HEK293 (cell line): Measurements from ENCODE around the gene MRPL21.

Source experiments
- CTCF ChIA-PET: fragments of 350-600 bp; formaldehyde crosslinking; extraction: SDS; loops from one replicate; lab custom pipeline; 2021; ENCODE audit warnings: antibody characterized with exemption; lab: Yijun Ruan, JAX
- POLR2A ChIA-PET: fragments of 300-600 bp; formaldehyde crosslinking; extraction: SDS; loops from one replicate; lab custom pipeline; 2020; ENCODE audit warnings: antibody characterized with exemption, inconsistent platforms; lab: Yijun Ruan, JAX
- H3K27ac ChIP-seq: fragments of 200-500 bp; sonication (Bioruptor generic); 2 replicates; pipeline ENCODE4 v1.5.1; 2014; ENCODE audit warnings: low read depth, low read length, control low read depth, inconsistent platforms; ENCODE audit errors: extremely low read depth
- H3K36me3 ChIP-seq, 2 experiments: fragments of 200-500 bp in 1 of 2; sonication (Bioruptor generic) in 1 of 2; 1 replicate in 1 of 2; 2 replicates in 1 of 2; pipeline ENCODE4 v1.5.1; 2014 to 2017; ENCODE audit warnings: inconsistent platforms in 2 of 2, low read length in 2 of 2; ENCODE audit not compliant: control insufficient read depth in 2 of 2, insufficient read depth in 1 of 2
- H3K4me1 ChIP-seq: fragments of 200-500 bp; sonication (Bioruptor generic); 2 replicates; pipeline ENCODE4 v1.5.1; 2014; ENCODE audit warnings: mild to moderate bottlenecking, low read length, inconsistent platforms; ENCODE audit not compliant: control insufficient read depth, insufficient read depth
- H3K4me3 ChIP-seq: 2 replicates; pipeline ENCODE4 v1.5.1; 2011; ENCODE audit warnings: low read depth, mild to moderate bottlenecking, control low read depth, low read length, moderate library complexity
- H3K9me3 ChIP-seq: fragments of 200-500 bp; sonication (Bioruptor generic); 2 replicates; pipeline ENCODE4 v1.5.1; 2014; ENCODE audit warnings: low read depth, low read length, inconsistent platforms; ENCODE audit not compliant: control insufficient read depth, insufficient read depth
- BCL11A ChIP-seq: fragments of 450-650 bp; formaldehyde crosslinking; IDR thresholded peaks from 2 replicates; pipeline ENCODE4 v1.5.1; 2016; ENCODE audit warnings: low read depth, missing biosample characterization, missing genetic modification characterization
- GLIS2 ChIP-seq: fragments of 450-650 bp; formaldehyde crosslinking; IDR thresholded peaks from 2 replicates; pipeline ENCODE4 v1.5.1; 2016; ENCODE audit warnings: missing biosample characterization, missing genetic modification characterization
- SP2 ChIP-seq: fragments of 450-650 bp; formaldehyde crosslinking; IDR thresholded peaks from 2 replicates; pipeline ENCODE4 v1.5.1; 2016; ENCODE audit warnings: missing biosample characterization, missing genetic modification characterization
- ZBTB20 ChIP-seq: fragments of 450-650 bp; formaldehyde crosslinking; IDR thresholded peaks from 2 replicates; pipeline ENCODE4 v1.5.1; 2016; ENCODE audit warnings: missing biosample characterization, missing genetic modification characterization
- ZBTB7A ChIP-seq: fragments of 450-650 bp; formaldehyde crosslinking; IDR thresholded peaks from 2 replicates; pipeline ENCODE4 v1.5.1; 2016; ENCODE audit warnings: low read depth, missing biosample characterization, missing genetic modification characterization
- ZIC2 ChIP-seq: fragments of 450-650 bp; formaldehyde crosslinking; IDR thresholded peaks from 2 replicates; pipeline ENCODE4 v1.5.1; 2016; ENCODE audit warnings: missing biosample characterization, missing genetic modification characterization
- ZNF112 ChIP-seq: fragments of 450-650 bp; formaldehyde crosslinking; IDR thresholded peaks from 2 replicates; pipeline ENCODE4 v1.5.0; 2017; ENCODE audit warnings: missing biosample characterization, missing genetic modification characterization
- ZNF133 ChIP-seq: fragments of 450-650 bp; formaldehyde crosslinking; IDR thresholded peaks from 2 replicates; pipeline ENCODE4 v1.5.1; 2016; ENCODE audit warnings: missing biosample characterization, missing genetic modification characterization
- ZNF16 ChIP-seq: fragments of 450-650 bp; formaldehyde crosslinking; IDR thresholded peaks from 2 replicates; pipeline ENCODE4 v1.5.1; 2016; ENCODE audit warnings: low read depth, missing biosample characterization, missing genetic modification characterization
- ZNF2 ChIP-seq: fragments of 450-650 bp; formaldehyde crosslinking; IDR thresholded peaks from 2 replicates; pipeline ENCODE4 v1.5.1; 2016; ENCODE audit warnings: missing biosample characterization, missing genetic modification characterization
- ZNF221 ChIP-seq: fragments of 450-650 bp; formaldehyde crosslinking; IDR thresholded peaks from 2 replicates; pipeline ENCODE4 v1.5.1; 2017; ENCODE audit warnings: missing biosample characterization, missing genetic modification characterization, borderline replicate concordance
- ZNF223 ChIP-seq: fragments of 450-650 bp; formaldehyde crosslinking; IDR thresholded peaks from 2 replicates; pipeline ENCODE4 v1.5.1; 2016; ENCODE audit warnings: missing biosample characterization, missing genetic modification characterization
- ZNF324 ChIP-seq: fragments of 450-650 bp; formaldehyde crosslinking; IDR thresholded peaks from 2 replicates; pipeline ENCODE4 v1.5.1; 2016; ENCODE audit warnings: missing biosample characterization, missing genetic modification characterization
- ZNF335 ChIP-seq: fragments of 450-650 bp; formaldehyde crosslinking; conservative IDR thresholded peaks from 2 replicates; pipeline ENCODE4 v1.5.1; 2016; ENCODE audit warnings: missing biosample characterization, missing genetic modification characterization
- ZNF423 ChIP-seq: fragments of 450-650 bp; formaldehyde crosslinking; IDR thresholded peaks from 2 replicates; pipeline ENCODE4 v1.5.1; 2016; ENCODE audit warnings: missing biosample characterization, missing genetic modification characterization
- ZNF501 ChIP-seq: fragments of 450-650 bp; formaldehyde crosslinking; IDR thresholded peaks from 2 replicates; pipeline ENCODE4 v1.5.1; 2016; ENCODE audit warnings: missing biosample characterization, missing genetic modification characterization
- ZNF510 ChIP-seq: fragments of 450-650 bp; formaldehyde crosslinking; IDR thresholded peaks from 2 replicates; pipeline ENCODE4 v1.5.1; 2018; ENCODE audit warnings: mild to moderate bottlenecking, missing genetic modification characterization, missing biosample characterization; ENCODE audit not compliant: insufficient replicate concordance
- ZNF621 ChIP-seq: fragments of 450-650 bp; formaldehyde crosslinking; IDR thresholded peaks from 2 replicates; pipeline ENCODE4 v1.5.1; 2017; ENCODE audit warnings: missing biosample characterization, missing genetic modification characterization
- ZNF76 ChIP-seq: fragments of 450-650 bp; formaldehyde crosslinking; IDR thresholded peaks from 2 replicates; pipeline ENCODE4; 2016; ENCODE audit warnings: low read depth, missing biosample characterization, missing genetic modification characterization, borderline replicate concordance
- ZNF776 ChIP-seq: fragments of 450-650 bp; formaldehyde crosslinking; IDR thresholded peaks from 2 replicates; pipeline ENCODE4 v1.5.0; 2017; ENCODE audit warnings: missing biosample characterization, missing genetic modification characterization, borderline replicate concordance
- ZNF785 ChIP-seq: fragments of 450-650 bp; formaldehyde crosslinking; IDR thresholded peaks from 2 replicates; pipeline ENCODE4 v1.5.1; 2016; ENCODE audit warnings: missing biosample characterization, missing genetic modification characterization
- ZSCAN23 ChIP-seq: fragments of 450-650 bp; formaldehyde crosslinking; IDR thresholded peaks from 2 replicates; pipeline ENCODE4 v1.5.1; 2016; ENCODE audit warnings: missing biosample characterization, missing genetic modification characterization
- TF ChIP-seq, protein P1 (sequence below): fragments of 450-650 bp; formaldehyde crosslinking; IDR thresholded peaks from 2 replicates; pipeline ENCODE4 v1.5.1; 2016; ENCODE audit warnings: missing biosample characterization, missing genetic modification characterization
- TF ChIP-seq, protein P2 (sequence below): fragments of 450-650 bp; formaldehyde crosslinking; IDR thresholded peaks from 2 replicates; pipeline ENCODE4 v1.5.1; 2017; ENCODE audit warnings: missing biosample characterization, missing genetic modification characterization

Gene MRPL21

DNA sequence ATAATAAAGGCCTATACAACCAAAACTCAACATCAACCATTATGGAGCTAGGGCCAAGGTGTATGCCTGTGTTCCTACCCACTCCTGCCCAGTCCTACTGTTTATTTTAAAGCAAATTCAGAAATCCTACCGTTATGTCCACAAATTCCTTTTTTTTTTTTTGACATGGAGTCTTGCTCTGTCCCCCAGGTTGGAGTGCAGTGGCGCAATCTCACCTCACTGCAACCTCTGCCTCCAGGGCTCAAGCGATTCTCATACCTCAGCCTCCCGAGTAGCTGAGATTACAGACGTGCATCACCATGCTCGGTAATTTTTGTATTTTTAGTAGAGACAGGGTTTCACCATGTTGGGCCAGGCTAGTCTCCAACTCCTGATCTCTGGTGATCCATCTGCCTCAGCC lies 58.8 kb downstream of the MRPL21 start:
- no peak overlapping the region for H3K4me3 ChIP-seq

DNA sequence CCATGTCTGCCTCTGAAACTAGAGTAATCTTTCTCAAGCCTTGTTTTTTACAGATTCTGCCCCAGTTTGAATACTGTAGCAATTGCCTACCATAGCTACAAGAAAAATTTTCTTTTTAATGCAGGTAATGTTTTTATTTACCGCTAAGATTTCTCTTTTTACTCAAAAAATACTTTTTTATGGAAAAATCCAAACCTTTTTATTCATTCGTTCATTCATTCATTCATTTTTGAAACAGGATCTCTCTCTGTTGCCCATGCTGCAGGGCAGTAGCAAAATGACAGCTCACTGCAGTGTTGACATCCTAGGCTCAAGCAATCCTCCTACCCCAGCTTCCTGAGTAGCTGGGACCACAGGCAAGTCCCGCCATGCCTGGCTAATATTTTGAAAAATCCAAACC lies 59.3 kb downstream of the MRPL21 start:
- ChIA-PET CTCF (interaction anchor here (0.6 to 0.7 kb wide), 3 partner anchors 22 to 143 kb away, joined by 3 read pairs; no protein-coding TSS in a partner anchor), POLR2A (no interaction called here)

More for the DNA sequence above, 58.8 kb downstream of the MRPL21 start:
- Histone ChIP-seq H3K27ac (no peak overlapping the region), H3K4me1 (no peaks in the 10 kb centered on the region), H3K9me3 (no peaks in the 10 kb centered on the region), H3K36me3 (no peaks in the 10 kb centered on the region)
- ChIA-PET CTCF (interaction anchor here (0.6 to 0.7 kb wide), 2 partner anchors 21 to 143 kb away, joined by 3 read pairs; no protein-coding TSS in a partner anchor), POLR2A (no interaction called here)
- TF ChIP-seq ZNF785 (tag by site-specific recombination) (no peak), ZNF501 (no peak), ZNF221 (tag by site-specific recombination) (no peak), ZNF16 (tag by site-specific recombination) (no peak), ZNF621 (tag by site-specific recombination) (no peak), SP2 (tag by site-specific recombination) (no peak), ZSCAN23 (tag by site-specific recombination) (no peak), BCL11A (tag by site-specific recombination) (no peak), ZNF133 (tag by site-specific recombination) (no peak), ZNF223 (tag by site-specific recombination) (no peak), ZNF776 (no peak), ZBTB7A (no peak)

DNA sequence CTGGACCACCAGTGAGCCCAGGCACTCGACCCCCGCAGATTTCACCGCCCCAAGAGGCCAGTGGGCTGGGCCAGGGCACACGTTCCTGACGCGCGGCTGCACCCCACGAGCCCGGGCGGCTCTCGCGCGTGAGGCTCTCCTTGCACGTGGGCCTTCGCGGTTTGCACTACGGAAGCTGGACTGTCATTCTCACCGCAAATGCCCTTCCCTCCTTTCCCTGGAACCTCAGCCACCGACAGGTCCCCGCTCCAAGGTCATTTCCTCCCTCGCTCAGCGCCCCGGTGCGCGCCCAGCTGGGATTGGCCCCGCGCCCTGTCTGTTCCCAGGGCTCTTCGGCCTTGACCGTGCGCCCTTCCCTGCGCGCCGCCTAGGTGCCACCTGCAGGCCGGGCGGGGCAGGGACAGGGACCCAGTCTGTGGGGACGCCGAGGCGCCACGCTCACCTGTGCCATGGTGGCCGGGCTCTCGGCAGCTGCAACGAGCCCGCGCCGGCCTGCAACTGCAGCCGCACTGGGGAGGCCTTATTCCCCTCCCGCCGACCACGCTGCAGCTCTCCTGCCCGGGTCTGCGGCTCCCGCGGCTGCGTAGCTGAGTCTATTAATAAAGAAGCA lies 59.8 kb downstream of the MRPL21 start:
- Histone ChIP-seq H3K9me3 (no peaks in the 10 kb centered on the region), H3K4me3 (0 out of 2 replicates have a peak overlapping the region, but pooled peaks have one; percentile 5), H3K36me3 (no peaks in the 10 kb centered on the region), H3K4me1 (peaks cover under 1% of the 10 kb centered on the region; the same call in 1 of the 2 replicates), H3K27ac (no peak overlapping the region)
- POLR2A ChIA-PET = no interaction called here
- CTCF ChIA-PET = interaction anchor here (0.5 to 0.6 kb wide), 2 partner anchors 26 to 107 kb away, joined by 3 to 5 read pairs; no protein-coding TSS in a partner anchor
- TF ChIP-seq ZNF2 (tag by site-specific recombination) (0 out of 2 replicates have a peak, but pooled peaks have one; percentile 36), ZNF112 (tag by site-specific recombination) (no peak), ZNF423 (tag by site-specific recombination) (peak; percentile 45; the same call in 1 of the 2 replicates), ZSCAN23 (tag by site-specific recombination) (no peak), ZBTB20 (tag by site-specific recombination) (peak; percentile 58; the same call in 1 of the 2 replicates), ZIC2 (peak; percentile 71), GLIS2 (tag by site-specific recombination) (peak; percentile 25; the same call in 1 of the 2 replicates), ZNF324 (tag by site-specific recombination) (0 out of 2 replicates have a peak, but pooled peaks have one; percentile 36)
- TF ChIP-seq, protein P1, sequence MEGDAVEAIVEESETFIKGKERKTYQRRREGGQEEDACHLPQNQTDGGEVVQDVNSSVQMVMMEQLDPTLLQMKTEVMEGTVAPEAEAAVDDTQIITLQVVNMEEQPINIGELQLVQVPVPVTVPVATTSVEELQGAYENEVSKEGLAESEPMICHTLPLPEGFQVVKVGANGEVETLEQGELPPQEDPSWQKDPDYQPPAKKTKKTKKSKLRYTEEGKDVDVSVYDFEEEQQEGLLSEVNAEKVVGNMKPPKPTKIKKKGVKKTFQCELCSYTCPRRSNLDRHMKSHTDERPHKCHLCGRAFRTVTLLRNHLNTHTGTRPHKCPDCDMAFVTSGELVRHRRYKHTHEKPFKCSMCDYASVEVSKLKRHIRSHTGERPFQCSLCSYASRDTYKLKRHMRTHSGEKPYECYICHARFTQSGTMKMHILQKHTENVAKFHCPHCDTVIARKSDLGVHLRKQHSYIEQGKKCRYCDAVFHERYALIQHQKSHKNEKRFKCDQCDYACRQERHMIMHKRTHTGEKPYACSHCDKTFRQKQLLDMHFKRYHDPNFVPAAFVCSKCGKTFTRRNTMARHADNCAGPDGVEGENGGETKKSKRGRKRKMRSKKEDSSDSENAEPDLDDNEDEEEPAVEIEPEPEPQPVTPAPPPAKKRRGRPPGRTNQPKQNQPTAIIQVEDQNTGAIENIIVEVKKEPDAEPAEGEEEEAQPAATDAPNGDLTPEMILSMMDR = peak; percentile 60; the same call in 1 of the 2 replicates

More for the DNA sequence above, 59.3 kb downstream of the MRPL21 start:
- no peak overlapping the region for H3K4me3 ChIP-seq
- no peaks in the 10 kb centered on the region for H3K4me1 ChIP-seq
- no peaks in the 10 kb centered on the region for H3K36me3 ChIP-seq
- no peaks in the 10 kb centered on the region for H3K9me3 ChIP-seq
- TF ChIP-seq ZNF510 (no peak), ZNF335 (tag by site-specific recombination) (peak; percentile 45; the same call in 1 of the 2 replicates), ZNF76 (tag by site-specific recombination) (no peak)
- TF ChIP-seq, protein P1 = no peak
- TF ChIP-seq, protein P2, sequence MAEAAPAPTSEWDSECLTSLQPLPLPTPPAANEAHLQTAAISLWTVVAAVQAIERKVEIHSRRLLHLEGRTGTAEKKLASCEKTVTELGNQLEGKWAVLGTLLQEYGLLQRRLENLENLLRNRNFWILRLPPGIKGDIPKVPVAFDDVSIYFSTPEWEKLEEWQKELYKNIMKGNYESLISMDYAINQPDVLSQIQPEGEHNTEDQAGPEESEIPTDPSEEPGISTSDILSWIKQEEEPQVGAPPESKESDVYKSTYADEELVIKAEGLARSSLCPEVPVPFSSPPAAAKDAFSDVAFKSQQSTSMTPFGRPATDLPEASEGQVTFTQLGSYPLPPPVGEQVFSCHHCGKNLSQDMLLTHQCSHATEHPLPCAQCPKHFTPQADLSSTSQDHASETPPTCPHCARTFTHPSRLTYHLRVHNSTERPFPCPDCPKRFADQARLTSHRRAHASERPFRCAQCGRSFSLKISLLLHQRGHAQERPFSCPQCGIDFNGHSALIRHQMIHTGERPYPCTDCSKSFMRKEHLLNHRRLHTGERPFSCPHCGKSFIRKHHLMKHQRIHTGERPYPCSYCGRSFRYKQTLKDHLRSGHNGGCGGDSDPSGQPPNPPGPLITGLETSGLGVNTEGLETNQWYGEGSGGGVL (tag by site-specific recombination) = no peak
- H3K27ac ChIP-seq = no peak overlapping the region
